ENCODE results near the gene MALAT1.
"Not testable (repeated sequence)": the region's sequence is repeated elsewhere in the genome, so short reads cannot be mapped to it uniquely, and the experiment has no call there.

Gene MALAT1

DNA sequence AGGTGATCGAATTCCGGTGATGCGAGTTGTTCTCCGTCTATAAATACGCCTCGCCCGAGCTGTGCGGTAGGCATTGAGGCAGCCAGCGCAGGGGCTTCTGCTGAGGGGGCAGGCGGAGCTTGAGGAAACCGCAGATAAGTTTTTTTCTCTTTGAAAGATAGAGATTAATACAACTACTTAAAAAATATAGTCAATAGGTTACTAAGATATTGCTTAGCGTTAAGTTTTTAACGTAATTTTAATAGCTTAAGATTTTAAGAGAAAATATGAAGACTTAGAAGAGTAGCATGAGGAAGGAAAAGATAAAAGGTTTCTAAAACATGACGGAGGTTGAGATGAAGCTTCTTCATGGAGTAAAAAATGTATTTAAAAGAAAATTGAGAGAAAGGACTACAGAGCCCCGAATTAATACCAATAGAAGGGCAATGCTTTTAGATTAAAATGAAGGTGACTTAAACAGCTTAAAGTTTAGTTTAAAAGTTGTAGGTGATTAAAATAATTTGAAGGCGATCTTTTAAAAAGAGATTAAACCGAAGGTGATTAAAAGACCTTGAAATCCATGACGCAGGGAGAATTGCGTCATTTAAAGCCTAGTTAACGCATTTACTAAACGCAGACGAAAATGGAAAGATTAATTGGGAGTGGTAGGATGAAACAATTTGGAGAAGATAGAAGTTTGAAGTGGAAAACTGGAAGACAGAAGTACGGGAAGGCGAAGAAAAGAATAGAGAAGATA lies at the start of gene MALAT1:
Gene MALAT1, plus strand, starts transcription at position 69 of the 736 bp plus-strand sequence.
- no peak for FAIRE-seq

DNA sequence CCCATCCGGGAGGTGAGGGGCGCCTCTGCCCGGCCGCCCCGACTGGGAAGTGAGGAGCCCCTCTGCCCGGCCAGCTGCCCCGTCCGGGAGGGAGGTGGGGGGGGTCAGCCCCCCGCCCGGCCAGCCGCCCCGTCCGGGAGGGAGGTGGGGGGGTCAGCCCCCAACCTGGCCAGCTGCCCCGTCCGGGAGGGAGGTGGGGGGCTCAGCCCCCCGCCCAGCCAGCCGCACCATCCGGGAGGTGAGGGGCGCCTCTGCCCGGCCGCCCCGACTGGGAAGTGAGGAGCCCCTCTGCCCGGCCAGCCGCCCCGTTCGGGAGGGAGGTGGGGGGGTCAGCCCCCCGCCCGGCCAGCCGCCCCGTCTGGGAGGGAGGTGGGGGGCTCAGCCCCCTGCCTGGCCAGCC lies 47.5 kb upstream of the MALAT1 start:
- FAIRE-seq: not testable (repeated sequence)

DNA sequence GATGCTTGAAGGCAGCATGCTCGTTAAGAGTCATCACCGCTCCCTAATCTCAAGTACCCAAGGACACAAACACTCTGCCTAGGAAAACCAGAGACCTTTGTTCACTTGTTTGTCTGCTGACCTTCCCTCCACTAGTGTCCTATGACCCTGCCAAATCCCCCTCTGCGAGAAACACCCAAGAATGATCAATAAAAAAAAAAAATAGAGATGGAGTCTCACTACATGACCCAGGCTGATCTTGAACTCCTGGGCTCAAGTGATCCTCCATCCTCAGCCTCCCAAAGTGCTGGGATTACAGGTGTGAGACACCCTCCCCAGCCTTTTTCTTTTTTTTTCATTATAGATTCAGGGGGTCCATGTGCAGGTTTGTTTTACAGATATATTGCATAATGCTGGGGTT lies 46.6 kb upstream of the MALAT1 start:
- not testable (repeated sequence) for FAIRE-seq

DNA sequence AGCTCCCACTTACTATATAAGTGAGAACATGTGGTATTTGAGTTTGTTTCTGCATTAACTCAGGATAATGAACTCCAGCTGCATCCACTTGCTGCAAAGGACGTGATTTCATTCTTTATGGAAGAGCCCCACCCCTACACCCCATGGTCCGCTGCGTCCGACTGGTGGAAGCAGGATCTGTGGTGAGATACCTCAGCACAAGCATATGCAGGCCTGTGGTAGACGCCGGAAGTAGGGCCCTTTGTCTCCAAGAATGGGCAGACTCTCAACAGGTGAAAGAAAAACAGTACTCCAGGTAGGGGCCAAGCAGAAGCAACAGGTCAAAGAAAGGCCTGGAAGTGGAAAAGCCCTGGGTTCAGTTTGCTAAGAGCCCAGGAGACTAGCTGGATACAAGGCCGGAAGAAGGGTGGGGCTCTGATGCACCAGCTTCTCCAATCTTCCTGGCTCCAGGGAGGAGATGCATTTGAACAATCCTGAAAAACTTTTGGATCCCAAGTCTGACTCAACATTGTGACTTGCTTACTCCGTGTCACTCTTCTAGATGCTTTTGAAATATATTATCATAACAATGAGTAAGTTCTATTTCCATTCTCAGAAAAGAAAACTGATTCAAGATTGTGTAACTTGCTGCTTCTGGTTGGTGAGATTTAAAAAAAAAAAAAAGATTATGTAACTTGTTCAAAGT lies 45.9 kb upstream of the MALAT1 start:
- FAIRE-seq: no peak

DNA sequence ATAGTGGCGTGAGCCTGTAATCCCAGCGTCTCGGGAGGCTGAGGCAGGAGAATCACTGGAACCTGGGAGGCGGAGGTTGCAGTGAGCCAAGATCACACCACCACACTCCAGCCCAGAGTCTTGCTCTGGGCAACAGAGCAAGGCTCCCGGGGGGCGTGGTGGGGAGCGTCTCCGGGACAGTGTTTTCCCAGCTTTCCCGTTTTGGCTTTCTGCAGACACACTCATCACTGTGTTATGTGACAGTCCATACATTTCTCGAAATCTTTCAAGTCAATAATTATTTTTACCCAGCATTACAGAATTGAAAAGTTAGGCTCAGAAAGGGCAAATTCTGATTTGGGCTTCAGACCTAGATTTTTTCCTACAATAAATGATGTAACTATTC lies 44.5 kb upstream of the MALAT1 start:
- no peak for FAIRE-seq

DNA sequence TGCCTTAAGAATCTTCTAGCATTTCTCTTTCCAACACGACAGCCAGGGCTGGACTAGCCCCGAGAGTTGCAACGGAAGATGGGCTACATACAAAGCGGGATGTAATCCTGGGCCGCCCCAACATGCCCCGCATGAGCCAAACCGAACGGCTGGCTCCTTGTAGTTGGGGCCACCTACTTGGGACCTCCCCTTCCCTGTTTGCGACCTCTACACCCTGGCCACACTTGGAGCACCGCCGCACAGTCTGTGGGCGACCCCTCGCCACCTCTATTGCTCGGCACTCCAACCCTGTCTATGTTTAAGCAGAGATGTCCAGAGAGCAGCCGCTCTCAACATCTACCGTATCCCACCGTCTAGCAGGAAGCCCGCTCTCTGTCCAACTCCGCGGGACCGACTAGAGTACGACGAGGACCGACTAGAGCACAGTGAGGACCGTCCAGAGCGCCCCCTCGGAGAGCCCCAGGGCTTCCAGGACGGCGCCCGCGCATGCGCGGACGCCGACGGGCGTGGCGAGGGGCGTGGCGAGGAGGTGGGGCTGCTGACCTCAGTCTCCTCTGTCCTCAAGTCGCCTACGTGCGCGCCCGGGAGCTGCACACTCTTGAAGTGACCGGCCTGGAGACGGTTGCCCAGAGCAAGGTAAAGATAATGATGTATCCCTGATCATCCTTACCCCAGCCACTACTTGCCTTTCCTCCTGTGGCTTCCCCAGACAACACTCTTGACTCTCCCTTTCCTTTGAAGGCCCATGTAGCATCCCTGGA lies 44.0 kb upstream of the MALAT1 start:
- FAIRE-seq: no peak

DNA sequence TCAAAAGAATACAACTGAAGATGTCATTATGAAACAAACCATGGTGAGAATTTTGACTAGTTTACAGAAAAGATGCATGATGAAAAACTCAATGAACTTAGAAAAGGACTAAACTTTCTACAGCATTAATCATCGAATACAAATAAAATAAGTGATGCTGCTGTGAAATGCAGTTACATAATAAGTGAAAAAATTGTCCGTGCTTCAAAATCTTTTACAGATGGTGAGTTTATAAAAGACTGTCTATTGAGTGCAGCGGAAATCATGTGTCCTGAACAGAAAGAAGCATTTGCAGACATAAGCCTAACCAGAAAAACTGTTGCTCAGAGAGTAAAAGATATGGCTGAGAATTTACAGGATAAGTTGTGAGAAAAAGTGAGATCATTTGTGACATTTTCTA lies 42.4 kb upstream of the MALAT1 start:
- FAIRE-seq: no peak

DNA sequence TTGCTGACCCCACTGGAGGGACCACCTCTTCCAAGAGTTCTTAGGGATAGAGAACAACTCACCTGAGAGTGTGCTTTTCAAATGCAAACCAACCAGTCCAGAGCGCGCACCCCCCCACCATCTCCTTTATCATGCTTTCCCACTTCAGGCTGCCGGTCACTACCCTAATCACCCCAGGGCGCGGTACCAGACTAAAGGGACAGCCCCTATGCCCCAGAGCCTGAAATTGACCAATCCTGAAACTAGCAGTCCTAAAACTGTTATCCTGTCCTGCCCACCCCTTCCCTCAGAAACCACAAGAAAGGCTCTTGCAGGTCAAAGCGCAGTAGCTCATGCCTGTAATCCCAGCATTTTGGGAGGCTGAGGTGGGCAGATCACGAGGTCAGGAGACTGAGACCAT lies 39.3 kb upstream of the MALAT1 start:
- FAIRE-seq: no peak

DNA sequence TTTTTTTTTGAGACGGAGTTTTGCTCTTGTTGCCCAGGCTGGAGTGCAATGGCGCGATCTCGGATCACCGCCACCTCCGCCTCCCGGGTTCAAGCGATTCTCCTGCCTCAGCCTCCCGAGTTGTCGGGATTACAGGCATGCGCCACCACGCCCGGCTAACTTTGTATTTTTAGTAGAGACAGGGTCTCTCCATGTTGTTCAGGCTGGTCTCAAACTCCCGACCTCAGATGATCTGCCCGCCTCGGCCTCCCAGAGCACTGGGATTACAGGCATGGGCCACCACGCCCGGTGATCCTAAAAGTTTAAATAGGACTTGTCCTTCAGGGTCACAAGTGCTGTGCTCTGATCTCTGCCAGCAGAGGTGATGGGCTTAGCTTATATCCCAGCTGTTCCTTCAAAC lies 33.4 kb upstream of the MALAT1 start:
- FAIRE-seq: not testable (repeated sequence)

DNA sequence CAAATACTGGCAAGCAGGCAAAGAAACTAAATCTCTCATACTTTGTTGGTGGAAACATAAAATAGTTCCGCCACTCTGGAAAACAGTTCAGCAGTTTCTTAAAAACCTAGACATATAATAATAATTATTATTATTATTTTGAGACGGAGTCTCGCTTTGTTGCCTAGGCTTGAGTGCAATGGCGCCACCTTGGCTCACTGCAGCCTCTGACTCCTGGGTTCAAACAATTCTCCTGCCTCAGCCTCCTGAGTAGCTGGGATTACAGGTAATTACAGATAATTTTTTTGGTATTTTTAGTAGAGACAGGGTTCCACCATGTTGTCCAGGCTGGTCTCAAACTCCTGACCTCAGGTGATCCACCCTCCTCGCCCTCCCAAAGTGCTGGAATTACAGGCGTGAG lies 31.5 kb upstream of the MALAT1 start:
- FAIRE-seq: not testable (repeated sequence)

DNA sequence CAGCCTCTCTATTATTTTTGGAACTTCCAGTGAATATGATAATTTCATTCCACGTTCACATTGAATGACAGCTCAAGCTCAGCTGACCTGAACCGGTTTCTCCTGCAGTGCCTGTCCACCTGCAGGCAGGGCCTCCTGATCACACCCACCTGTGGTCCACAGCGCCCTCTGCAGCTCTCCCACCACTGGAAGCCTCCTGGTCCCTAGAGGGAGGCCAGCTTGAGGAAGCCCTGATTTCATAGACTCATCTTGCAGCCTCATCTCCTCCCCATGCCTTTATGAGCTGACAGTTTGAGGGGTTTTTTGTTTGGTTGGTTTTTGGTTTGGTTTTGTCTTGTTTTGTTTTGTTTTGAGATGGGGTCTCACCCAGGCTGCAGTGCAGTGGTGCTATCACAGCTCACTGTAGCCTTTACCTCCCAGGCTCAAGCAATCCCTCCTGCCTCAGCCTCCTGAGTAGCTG lies 29.9 kb upstream of the MALAT1 start:
- no peak for FAIRE-seq

DNA sequence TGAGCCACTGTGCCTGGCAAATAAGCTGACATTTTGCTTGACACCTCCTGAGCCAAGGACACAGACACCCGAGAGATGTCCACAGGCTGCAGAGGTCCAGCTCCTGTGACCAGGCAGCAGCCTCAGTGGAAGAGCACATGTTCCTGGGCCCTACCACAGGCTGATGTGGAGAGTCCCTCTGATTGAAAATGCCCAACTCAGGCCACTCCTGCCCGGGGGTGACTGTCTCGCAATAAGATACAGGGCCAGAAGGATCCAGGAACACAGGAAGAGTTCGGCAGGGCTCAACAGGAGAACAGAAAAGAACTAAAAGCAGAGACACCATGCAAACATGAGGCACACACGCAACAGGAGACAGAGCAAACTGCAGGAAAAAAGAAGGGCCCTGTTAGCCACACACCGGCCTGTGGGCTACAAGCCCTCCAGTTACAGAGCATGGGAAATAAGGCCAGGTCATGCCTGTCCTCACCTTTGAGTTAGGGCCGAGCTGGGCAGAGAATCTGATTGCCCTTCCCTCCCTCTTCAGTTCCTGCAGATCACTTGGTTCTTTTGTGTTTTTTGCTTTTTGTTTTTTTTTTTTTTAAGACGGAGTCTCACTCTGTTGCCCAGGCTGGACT lies 28.3 kb upstream of the MALAT1 start:
- no peak for FAIRE-seq

DNA sequence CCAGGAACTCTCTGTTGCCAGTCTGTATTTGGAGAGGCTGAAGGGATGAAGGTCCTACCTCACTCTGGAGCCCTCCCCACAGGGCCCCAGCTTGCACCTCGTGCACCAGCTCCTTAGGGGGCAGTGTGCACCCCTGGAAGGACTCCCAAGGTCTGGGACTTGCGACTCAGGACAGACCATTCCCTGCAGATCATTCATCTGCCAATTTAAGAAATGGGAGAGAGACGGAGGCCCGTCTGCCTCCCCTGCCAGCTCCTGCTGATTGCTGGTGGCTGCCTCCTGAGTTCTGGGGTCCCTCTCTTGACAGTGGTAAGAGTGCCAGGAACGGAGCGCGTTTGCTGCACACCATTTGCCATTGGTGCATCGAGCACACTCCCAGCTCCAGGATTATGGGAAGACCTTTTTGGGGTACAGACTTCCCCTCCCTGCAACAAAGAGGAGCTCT lies 27.4 kb upstream of the MALAT1 start:
- FAIRE-seq: no peak

DNA sequence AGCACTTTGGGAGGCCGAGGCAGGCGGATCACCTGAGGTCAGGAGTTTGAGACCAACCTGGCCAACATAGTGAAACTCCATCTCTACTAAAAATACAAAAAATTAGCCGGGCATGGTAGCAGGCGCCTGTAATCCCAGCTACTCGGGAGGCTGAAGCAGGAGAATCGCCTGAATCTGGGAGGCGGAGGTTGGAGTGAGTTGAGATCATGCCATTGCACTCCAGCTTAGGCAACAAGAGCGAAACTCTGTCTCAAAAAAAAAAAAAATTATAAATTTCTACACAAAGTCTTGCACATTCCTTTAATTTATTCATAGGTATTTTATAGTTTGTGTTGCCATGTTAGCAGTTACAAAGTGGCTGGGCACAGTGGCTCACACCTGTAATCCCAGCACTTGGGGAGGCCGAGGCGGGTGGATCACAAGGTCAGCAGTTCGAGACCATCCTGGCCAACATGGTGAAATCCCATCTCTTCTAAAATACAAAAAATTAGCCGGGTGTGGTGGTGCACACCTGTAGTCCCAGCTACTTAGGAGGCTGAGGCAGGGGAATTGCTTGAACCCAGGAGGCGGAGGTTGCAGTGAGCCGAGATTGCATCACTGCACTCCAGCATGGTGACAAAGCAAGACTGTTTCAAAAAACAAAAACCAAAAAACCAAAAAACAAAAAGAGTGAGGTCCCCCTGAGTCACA lies 26.1 kb upstream of the MALAT1 start:
- not testable (repeated sequence) for FAIRE-seq

DNA sequence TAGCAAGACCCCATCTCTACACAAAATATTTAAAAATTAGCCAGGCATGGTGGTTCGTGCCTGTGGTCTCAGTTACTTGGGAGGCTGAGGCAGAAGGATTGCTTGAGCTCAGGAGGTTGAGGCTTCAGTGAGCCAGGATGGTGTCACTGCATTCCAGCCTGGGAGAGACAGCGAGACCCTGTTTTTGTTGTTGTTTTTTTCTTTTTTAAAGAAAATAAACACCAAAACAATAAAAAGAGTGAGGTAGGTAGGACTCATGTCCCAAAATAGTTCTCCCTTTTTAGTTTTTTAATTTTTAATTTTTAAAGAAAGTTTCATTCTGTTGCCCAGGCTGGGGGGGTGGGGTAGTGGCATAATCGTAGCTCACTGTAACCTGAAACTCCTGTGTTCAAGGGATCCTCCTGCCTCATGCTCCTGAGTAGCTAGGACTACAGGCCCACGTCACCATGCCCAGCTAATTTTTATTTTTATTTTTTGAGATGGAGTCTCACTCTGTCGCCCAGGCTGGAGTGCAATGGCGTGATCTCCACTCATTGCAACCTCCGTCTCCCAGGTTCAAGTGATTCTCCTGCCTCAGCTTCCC lies 25.5 kb upstream of the MALAT1 start:
- FAIRE-seq: no peak

DNA sequence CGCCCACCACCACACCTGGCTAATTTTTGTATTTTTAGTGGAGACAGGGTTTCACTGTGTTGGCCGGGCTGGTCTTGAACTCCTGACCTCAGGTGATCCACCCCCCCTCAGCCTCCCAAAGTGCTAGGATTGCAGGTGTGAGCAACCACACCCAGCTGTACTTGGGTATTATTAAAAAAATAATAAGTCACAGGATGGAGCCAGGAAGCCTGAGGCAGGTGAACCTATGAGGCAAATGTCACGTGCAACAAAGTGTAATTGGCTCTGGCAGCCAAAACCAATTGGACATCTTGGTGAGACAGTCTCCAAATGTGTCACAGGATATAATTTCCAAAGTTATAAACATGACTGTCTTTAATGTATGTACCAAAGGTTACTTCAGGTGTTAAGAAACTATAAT lies 24.0 kb upstream of the MALAT1 start:
- FAIRE-seq: no peak

DNA sequence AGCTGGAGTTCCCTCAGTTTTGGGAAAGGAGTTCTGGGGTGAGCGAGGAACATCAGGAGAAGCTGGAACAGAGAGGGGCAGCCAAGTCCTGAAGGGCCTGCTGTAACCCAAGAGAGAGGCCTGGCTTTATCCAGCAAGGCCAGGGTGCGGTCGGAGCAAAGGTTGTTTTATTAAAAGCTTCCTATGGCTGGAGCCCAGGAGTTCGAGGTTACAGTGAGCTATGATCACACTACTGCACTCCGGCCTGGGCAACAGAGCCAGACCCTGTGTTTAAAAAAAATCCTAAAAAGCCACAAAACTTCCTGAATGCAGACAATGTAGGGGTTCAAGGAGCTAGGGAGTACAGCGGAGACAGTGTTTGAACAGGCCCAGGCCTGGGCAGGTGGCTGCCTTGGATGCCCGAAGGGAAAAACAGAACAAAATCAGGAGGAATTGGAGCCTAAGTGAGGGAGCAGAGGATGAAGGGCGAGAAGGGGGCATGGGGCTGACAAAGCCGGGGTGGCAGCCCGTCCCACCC lies 22.2 kb upstream of the MALAT1 start:
- FAIRE-seq: no peak

DNA sequence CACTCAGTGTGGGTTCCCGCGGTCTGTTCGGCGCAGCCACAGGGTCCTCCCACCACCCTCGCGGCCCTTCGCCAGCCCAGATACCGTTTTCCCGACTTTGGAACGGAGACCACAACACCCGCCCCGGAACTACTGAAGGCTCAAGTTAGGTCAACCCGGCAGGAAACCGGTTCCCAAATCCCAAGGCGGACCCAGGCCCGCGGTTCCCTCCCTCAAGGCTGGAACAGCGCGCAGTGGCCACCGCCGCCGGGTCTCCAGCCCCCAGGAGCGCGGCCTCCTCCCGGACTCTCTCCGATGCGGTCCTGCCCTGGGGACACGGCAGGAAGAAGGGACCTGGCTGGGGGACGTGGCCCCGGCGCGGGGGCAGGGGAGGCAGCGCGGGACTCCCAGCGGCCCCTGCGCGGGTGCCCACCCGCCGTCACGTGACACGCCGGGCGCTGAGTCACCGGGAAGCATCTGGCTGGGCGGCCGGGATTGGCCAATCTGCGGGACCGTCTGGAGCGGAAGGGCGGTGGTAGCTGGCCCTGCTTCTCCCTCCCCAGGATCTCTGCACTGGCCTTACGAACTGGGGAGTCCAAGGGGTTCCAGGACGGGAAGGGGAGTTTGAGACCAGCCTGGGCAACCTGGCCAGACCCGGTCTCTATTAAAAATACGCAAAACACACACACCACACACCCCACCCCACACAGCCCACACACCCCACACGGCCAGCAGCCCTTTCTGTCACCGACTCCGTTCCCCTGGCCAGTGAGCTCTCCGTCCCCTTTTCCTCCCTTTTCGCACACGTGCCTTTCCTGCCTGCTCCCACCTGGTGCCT lies 21.5 kb upstream of the MALAT1 start:
- peak; percentile 27 for FAIRE-seq

DNA sequence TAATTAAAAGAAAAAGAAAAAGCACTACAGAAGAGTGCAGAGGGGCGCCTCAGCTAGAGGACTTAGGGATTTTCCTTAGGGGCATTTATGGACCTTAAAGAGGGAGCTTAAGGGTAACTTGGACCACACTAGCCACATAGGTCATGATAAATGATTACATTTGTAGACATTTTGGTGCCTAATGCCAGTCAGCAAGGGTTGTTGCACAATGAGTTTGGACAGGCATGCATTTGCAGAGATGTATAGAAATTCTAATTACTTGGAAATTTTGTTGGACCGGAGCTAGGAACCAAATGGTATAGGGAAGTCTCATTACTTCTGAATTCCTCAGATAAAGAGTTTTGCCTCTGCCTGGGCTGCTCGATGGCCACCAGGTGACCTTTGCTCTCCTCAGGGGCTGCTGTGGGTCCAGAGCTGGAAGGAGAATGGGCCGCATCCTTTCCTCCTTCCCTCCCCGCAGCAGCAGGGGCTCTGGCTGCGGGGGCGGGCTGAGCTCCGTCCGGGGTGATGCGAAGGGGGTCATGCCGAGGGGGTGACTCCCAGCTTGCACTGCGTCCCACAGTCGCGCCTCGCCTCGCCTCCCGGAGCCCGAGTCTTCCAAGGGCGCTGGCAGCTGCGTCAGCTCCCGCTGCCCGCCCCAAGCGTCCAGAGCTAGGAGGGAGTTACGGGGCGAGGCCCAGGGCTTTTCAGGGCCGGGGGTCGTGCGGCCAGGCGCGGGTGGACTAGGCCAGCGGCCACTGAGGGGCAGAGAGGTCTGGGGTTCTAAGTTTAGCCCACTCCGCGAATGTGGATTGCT lies 20.3 kb upstream of the MALAT1 start:
- FAIRE-seq: no peak

Data from G401.6 (cell line).